Stimulated activated CD4-positive, alpha-beta T cell treated with anti-CD3 and anti-CD28 coated beads, Interleukin-12 subunit alpha, Interleukin-12 subunit beta, amount 100 ng/mL, for 4 hours (primary cell): ENCODE data around the gene BRD8.
"Not testable (repeated sequence)": the region's sequence is repeated elsewhere in the genome, so short reads cannot be mapped to it uniquely, and the experiment has no call there.

Source experiments
- DNase-seq: peaks from one replicate; pipeline ENCODE4 v3.0.0-alpha.2; 2020

The BRD8 gene, protein sequence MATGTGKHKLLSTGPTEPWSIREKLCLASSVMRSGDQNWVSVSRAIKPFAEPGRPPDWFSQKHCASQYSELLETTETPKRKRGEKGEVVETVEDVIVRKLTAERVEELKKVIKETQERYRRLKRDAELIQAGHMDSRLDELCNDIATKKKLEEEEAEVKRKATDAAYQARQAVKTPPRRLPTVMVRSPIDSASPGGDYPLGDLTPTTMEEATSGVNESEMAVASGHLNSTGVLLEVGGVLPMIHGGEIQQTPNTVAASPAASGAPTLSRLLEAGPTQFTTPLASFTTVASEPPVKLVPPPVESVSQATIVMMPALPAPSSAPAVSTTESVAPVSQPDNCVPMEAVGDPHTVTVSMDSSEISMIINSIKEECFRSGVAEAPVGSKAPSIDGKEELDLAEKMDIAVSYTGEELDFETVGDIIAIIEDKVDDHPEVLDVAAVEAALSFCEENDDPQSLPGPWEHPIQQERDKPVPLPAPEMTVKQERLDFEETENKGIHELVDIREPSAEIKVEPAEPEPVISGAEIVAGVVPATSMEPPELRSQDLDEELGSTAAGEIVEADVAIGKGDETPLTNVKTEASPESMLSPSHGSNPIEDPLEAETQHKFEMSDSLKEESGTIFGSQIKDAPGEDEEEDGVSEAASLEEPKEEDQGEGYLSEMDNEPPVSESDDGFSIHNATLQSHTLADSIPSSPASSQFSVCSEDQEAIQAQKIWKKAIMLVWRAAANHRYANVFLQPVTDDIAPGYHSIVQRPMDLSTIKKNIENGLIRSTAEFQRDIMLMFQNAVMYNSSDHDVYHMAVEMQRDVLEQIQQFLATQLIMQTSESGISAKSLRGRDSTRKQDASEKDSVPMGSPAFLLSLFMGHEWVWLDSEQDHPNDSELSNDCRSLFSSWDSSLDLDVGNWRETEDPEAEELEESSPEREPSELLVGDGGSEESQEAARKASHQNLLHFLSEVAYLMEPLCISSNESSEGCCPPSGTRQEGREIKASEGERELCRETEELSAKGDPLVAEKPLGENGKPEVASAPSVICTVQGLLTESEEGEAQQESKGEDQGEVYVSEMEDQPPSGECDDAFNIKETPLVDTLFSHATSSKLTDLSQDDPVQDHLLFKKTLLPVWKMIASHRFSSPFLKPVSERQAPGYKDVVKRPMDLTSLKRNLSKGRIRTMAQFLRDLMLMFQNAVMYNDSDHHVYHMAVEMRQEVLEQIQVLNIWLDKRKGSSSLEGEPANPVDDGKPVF

GRCh38 chr5:138178516-138179276 is at the start of gene BRD8, which contains the start of gene KIF20A:
BRD8 (minus strand) TSS chr5:138178630; CDS start chr5:138178614, 16 bp downstream.
KIF20A (plus strand) TSS chr5:138179112; CDS start chr5:138179681, 569 bp downstream.
- peak; percentile 83 for DNase-seq

DNA sequence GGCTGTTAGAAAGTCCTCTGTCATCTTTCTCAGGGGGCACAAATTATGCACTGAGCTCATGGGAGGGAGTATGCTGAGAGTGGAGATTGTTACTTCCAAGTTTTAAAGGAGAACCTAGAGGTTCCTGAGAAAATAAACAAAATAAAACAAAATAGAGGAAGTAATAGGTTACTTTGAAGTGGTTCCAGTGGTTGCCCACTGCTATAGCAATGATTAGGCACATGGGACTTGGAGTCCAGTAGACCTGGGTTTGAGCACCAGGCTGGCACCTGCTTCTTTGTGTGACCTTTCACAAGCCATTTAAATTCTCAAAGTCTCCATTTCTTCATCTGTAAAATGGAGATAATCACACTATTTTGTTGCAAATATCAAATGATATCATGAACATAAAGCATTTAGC is 48.5 kb upstream of the BRD8 start:
- DNase-seq: no peak

DNA sequence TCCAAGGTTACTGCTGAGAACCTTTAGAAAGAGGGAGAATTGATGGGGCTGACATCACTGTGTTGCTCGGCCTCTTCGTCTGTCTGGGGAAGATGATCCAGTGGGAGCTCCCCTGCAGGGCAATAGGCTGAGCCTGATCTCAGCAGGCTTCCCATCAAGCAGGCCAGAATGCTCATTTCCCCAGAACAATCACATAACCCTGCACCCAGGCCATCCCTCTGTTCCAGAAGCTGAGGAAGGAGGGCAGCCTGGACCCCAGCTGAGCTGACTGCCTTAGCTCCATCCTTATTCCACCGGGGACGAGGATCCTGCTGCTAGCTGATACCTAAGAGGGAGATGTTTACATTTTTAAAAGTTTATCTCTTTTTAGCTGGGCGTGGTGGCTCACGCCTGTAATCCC is 46.3 kb upstream of the BRD8 start:
- no peak for DNase-seq

- DNase-seq: no peak
These were observed 45.1 kb upstream of the BRD8 start for GRCh38 chr5:138223532-138223931.

DNA sequence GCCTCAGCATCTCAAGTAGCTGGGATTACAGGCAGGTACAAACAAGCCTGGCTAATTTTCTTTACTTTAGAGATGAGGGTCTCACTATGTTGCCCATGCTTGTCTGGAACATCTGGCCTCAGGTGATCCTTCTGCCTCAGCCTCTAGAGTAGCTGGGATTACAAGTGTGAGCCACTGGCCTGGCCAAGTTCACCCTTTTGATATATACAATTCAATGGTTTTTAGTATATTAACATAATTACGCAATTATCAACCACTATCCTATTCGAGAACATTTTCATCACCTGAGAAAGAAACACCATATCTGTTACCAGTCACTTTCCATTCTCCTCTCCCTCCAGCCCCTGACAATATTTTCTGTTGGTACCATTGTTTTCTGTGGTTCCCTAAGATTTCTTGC is 38.4 kb upstream of the BRD8 start:
- no peak for DNase-seq

- DNase-seq: peak; percentile 80
These were observed 35.0 kb upstream of the BRD8 start, which contains the start of gene CDC23 for GRCh38 chr5:138213161-138214029. CDC23 (minus strand) TSS chr5:138213323; CDS start chr5:138213312, 11 bp downstream.

GRCh38 chr5:138212828-138213160 is 34.4 kb upstream of the BRD8 start:
- DNase-seq: no peak

DNA sequence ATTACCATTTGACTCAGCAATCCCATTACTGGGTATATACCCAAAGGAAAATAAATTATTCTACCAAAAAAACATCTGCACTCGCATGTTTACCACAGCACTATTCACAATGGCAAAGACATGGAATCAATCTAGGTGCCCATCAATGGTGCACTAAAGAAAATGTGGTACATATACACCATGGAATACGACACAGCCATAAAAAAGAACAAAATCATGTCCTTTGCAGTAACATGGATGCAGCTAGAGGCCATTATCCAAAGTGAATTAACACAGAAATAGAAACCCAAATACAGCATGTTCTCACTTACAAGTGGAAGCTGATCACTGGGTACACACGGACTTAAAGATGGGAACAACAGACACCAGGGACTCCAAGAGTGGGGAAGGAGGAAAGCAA is 32.6 kb upstream of the BRD8 start:
- DNase-seq: no peak

GRCh38 chr5:138193859-138194258 is 15.4 kb upstream of the BRD8 start:
- not testable (repeated sequence) for DNase-seq

GRCh38 chr5:138192826-138193225 is 14.4 kb upstream of the BRD8 start:
- DNase-seq: no peak

DNA sequence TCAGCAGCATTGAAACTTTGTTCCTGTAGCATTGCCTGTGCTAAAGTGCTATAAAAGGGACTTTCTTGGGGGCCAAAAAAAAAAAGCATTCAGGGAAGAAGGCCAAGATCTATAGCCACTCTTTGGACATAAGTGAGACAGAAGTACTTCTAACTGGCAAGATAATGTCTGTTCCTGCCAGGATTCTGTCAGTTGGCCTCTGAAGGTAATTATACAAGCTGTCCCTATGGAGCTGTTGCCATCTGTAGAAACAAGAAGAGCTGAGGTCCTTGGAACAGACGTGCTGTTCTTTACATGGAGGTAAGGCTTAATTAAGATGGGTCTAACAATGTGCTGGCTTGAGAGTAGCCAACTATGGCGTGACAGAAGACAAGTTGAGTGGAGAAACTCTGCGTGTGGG is 10.2 kb upstream of the BRD8 start:
- no peak for DNase-seq

GRCh38 chr5:138186002-138186447 is 7.6 kb upstream of the BRD8 start:
- no peak for DNase-seq

GRCh38 chr5:138182808-138183207 is 4.4 kb upstream of the BRD8 start:
- no peak for DNase-seq

- no peak for DNase-seq
These were observed 2.4 kb upstream of the BRD8 start for GRCh38 chr5:138180841-138181240.

DNA sequence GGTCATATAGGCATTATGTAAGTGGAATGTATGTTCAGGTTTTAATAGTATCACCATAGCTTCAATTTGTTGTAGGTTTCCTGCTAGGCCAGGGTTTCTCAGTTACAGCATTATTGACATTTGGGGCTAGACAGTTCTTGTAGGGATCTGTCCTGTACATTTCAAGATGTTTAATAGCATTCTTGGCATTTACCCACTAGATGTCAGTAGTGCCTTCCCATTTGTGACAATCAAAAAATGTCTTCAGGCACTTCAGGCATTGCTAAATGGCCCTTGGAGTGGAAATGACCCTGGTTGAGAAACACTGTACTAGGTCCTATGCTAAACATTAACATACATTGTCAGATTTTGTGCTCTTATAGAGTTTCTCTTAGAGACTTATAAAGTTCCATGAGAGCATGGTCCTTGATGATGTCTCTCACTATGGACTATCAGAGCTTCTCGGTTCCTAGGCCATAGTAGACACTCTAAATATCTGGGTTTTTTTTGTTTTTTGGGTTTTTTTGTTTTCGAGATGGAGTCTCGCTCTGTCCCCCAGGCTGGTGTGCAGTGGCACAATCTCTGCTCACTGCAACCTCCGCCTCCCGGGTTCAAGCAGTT is 1.9 kb upstream of the BRD8 start:
- DNase-seq: no peak

- no peak for DNase-seq
These were observed 937 bp upstream of the BRD8 start for GRCh38 chr5:138179277-138179857.

DNA sequence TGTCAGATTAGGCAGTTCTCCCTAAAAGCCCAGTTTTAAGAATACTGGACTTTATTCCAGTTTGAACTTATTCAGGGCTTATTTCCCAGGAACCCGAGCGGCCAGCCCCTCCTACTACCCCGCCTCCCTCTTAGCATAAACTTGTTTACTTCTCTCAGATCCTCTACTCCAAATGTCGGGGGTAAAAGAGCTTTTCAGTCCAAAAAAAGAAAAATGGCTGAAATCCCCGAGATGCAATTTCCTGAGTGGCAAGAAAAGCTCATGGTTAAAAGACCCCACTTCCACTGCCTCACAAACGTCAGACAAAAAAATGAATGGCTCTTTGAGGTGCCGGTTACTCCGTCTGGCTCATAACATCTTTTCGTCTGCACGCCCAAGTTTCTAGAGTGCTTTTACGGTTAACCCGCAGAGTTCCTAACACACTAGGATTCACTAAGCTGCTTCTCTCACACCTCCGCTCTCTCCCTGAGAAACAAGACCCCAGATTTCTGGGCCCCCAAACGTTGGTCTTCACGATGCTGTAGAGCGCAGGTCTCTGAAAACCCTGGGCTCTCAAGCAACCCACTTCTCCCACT is 402 bp downstream of the BRD8 start:
- DNase-seq: peak; percentile 7

DNA sequence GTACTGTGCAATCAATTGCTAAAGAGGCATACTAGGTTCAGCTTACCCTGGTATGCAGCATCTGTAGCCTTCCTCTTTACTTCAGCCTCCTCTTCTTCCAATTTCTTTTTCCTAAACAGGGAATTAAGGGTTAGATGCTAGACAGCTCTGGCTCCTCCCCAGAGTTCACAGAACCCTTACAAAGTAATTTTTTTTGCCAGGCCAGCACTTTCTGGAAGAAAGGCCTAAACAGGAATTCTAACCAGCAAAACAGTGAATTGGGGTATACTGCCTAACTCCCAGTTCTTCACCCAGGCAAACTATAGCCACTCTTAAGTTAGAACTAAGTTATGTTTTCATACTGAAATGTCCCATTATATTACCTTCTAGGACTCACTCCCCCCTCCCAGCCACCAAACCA is 8.1 kb downstream of the BRD8 start:
- no peak for DNase-seq

DNA sequence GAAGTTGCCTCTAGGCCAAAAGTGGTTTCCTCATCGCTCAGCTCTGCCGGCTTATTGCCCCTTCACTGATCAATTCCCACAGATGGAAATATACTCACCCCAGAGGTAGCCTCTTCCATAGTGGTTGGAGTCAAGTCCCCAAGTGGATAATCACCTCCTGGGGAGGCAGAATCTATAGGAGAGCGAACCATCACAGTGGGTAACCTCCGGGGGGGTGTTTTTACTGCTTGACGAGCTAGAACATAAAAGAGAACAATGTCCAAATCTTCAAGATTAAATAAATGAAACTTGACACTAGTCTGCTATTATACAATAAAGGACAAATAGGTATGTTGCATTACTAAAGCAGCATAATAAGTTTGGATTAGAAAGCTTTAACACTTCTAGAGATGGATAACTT is 9.3 kb downstream of the BRD8 start:
- DNase-seq: no peak

GRCh38 chr5:138163721-138164120 is 14.7 kb downstream of the BRD8 start:
- DNase-seq: no peak
